SHP77 treated with DMSO at 0.1 percent for 48 hours (cell line): ENCODE results near the gene TMEM161A.
"Not testable (repeated sequence)": the region's sequence is repeated elsewhere in the genome, so short reads cannot be mapped to it uniquely, and the experiment has no call there.

Source experiments
- DNase-seq: peaks from one replicate; lab custom pipeline; 2025; lab: John Stamatoyannopoulos, UW

Gene TMEM161A

GRCh38 chr19:19155495-19156219 is 17.4 kb upstream of the TMEM161A start:
- no peak for DNase-seq

- DNase-seq, result no peak
These were observed 16.7 kb upstream of the TMEM161A start for GRCh38 chr19:19154768-19155494.

DNA sequence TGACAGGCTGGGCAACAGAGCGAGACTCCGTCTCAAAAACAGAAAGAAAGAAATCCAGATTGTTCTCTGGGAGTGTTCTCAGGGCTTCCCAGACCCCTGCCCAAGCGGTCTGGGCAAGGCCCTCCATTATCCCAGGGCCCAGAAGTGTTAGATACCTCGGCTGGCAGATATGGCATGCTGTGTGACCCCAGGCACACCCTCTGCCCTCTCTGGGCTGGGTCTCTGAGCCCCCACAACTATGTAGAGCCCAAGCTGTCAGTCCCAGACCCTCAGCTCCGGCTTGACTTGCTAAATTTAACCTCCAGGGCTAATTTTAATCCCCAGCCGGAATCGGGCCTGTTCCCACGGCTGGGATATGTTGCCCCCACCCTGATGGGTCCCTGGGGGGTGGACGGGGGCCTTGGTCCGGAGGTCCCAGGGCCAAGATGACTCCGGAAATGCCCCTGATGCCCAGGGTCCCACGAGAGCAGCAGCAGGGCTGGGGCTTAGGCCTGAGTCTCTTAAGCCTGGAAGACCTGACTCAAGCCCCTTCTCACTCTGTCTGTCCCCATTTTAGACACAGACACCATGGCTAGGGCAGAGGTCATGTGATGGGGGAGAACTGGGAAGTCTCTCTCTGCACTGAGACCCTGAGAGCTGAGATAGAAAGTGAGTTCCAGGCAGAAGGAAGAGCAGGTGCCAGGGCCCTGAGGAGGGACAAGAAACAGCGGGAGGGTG is 14.5 kb upstream of the TMEM161A start:
- DNase-seq, result no peak

DNA sequence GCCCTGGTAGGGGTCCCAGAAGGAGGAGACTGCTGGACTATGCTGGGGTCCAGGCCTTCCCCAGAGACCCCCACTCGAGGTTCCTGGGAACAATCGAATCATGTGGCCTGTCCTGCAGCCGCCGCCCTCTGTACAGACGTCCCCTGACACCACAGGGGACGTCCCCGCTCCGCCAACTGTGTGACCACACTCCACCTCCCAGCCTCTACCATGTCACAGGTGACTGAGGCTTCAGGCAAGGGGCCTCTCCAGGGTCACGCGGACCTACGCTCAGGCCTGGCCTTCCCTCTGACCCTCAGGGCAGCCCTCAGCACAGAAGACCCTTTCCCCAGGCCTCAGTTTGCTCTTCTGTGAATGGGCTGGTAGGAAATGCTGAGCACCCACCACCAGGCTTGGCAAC is 13.1 kb upstream of the TMEM161A start:
- no peak for DNase-seq

GRCh38 chr19:19149435-19149834 is 11.2 kb upstream of the TMEM161A start:
- no peak for DNase-seq

DNA sequence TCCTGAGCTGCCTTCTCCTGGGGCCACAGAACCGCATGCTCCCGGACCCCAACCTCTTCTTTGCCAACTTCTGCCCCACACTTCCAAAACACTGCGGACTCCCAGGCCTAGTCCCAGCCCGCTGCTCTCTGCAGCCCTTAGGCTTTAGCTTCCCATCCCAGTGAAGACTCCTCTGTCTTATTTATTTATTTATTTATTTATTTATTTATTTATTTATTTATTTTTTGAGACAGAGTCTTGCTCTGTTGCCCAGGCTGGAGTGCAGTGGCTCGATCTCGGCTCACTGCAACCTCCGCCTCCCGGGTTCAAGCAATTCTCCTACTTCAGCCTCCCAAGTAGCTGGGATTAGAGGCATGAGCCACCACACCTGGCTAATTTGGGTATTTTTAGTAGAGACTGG is 10.2 kb upstream of the TMEM161A start:
- DNase-seq, result not testable (repeated sequence)

DNA sequence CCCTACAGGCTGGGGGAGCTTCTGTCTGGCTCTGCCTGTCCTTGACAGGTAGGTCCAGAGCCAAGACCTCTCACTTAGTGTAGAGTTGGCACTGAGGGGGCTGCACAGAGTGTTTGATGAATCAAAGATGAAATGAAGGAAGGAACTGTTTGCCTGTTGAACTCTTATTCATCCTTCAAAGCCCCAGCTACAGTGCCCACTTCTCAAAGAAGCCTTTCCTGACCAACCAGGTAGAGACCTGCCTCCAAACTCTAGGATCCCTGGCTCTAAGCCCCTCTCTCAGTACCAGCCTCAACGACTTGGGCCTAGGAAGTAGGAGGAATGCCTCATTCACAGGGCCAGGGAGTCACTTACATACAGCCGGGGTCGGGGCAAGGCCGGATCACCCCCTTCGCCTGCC is 9.1 kb upstream of the TMEM161A start:
- no peak for DNase-seq

GRCh38 chr19:19146865-19147264 is 8.6 kb upstream of the TMEM161A start:
- no peak for DNase-seq

DNA sequence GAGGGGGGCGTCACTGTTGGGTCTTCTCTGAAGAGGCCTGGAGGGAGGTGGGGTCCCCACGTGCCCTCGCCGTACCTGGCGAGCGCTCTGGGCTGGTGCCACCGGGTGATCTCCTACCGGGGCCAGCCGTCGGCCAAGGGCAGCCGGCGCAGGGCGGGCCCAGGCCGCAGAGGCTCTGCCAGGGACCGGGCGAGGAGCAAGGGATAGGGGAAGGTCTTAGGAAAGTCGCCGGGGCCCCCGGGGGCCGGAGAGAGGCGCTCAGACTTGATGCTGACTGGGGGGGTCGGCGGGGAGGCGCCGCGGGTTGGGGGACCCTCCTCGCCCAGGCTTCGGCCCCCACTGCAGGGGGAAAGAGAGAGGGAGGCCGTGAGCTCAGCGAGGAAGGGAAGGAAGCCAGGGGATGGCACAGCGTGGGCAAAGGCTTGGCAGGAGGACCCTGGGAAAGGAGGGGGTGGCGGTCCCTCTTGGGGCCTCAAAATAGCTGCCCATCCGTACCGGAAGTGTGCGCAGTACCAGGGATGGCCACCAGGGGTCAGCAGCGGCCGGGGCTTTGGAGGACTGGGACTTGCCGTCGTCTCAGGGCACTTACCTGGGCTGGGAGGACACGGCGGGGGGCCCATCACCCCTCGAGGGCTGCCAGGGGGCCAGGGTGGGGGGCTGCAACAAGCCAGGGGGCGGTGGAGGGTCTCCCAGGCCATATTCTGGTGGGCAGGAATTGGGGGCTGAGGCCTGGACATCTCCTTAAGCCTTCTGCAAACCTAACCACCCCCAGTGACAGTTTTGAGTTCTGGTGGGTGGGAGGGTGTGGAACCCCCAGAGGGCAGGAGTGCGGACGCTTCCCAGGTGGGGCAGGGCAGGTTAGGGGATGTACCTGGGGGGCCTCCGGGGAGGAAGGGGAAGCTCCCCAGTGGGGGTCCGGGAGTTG is 7.7 kb upstream of the TMEM161A start:
- DNase-seq, result no peak

- DNase-seq, result no peak
These were observed 7.0 kb upstream of the TMEM161A start for GRCh38 chr19:19145281-19145680.

DNA sequence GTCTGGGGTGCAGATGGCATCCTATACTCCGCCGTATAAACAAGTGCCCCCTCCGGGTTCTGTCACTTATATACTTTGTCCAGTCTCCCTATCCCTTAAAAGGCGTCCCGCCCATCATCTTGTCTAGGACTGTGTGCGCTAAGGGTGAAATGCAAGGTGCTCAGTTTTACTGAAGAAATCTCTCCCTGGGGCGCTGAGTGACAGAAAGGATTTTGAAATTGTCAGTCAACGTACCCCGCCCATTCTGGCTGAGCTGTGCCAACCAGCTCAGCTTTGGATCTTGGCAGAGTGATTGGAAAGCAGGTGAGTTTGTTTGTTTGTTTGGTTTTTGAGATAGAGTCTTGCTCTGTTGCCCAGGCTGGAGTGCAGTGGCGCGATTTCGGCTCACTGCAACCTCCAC is 4.1 kb upstream of the TMEM161A start:
- DNase-seq, result no peak

DNA sequence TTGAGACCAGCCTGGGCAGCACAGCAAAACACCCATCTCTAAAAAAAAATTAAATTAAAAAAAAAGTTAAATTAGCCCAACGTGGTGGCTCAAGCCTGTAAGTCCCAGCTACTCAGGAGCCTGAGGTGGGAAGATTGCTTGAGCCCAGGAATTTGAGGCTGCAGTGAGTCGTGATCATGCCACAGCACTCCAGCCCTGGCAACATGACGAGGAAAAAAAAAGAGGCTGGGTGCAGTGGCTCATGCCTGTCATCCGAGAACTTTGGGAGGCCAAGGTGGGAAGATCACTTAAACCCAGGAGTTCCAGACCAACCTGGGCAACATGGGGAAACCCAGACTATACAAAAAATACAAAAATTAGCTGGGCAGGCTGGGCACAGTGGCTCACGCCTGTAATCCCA is 2.2 kb upstream of the TMEM161A start:
- no peak for DNase-seq

- DNase-seq, result no peak
These were observed 1.6 kb upstream of the TMEM161A start for GRCh38 chr19:19139876-19140229.

GRCh38 chr19:19137556-19138108 is 646 bp downstream of the TMEM161A start:
- DNase-seq, result no peak

DNA sequence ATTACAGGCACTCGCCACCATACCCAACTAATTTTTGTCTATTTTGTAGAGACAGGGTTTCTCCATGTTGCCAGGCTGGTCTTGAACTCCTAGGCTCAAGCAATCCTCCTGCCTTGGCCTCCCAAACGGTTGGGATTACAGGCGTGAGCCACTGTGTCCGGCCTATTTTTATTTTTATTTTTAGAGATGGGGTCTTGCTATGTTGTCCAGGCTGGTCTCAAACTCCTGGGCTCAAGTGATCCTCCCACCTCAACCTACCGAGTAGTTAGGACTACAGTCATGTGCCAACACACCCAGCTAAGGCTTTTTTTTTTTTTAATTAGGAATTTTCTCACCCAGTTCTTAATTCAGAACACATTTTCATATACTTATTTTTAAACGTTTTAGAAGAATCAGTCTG is 2.6 kb downstream of the TMEM161A start:
- not testable (repeated sequence) for DNase-seq

- peak; percentile 79 for DNase-seq
These were observed 3.6 kb downstream of the TMEM161A start for GRCh38 chr19:19134687-19135158.

GRCh38 chr19:19133985-19134384 is 4.3 kb downstream of the TMEM161A start:
- no peak for DNase-seq

GRCh38 chr19:19132912-19133311 is 5.4 kb downstream of the TMEM161A start:
- no peak for DNase-seq

DNA sequence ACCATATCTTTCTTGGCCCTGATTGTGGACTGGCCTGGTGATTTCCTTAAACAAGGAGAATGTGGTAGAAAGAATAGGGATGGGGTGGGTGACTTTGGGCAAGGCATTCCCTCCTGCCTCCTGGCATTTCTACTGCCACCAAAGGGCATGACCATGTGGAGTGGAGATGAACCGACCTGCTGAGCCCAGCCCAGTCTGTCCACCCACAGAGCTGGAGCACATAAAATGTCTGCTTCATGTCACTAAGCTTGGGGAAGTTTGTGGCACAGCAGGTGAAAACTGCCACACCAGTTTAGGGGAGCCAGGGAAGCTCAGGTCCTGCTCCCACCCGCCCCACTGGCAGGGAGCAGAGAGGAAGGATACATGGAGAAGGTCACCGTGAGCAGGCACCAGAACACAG is 6.3 kb downstream of the TMEM161A start:
- no peak for DNase-seq

GRCh38 chr19:19126102-19126501 is 12.2 kb downstream of the TMEM161A start:
- DNase-seq, result no peak

GRCh38 chr19:19123386-19123785 is 14.9 kb downstream of the TMEM161A start:
- DNase-seq, result no peak

GRCh38 chr19:19122902-19123301 is 15.4 kb downstream of the TMEM161A start:
- DNase-seq, result no peak
